ENCODE results near the gene TM9SF1. TPM values are rescaled to one million over a fixed set of nuclear protein-coding genes. Genes with fewer than 3 reads are reported as not detected.
A peak's percentile ranks its signal among the peaks of the same experiment; 100 is the strongest.

The TM9SF1 gene
- total and polyA plus RNA-seq, 9 of the 15 experiments (the other 6 are each of a cell fraction or from before 2014, with no cell fraction given), result 5.3 to 20.3 (median 11.8) TPM

DNA sequence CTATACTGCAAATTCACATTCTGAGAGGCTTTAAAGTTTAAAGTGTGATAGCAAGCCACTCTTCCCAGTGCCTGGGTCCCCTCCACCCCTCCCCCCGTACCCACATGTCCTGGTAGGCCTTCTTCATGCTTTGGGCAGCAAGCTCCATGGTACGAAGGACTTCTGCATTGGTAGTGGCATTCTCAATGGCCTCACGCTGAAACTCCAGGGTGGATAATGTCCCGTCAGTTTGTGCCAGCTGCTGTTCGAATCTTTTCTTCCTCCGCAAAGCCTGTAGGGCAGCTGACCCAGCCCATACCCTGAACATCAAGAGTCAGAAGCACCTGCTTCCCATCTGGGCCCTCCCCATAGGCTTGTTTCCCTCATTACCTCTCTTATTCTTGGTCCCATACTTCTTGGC, 16.1 kb upstream of the TM9SF1 start:
- DNase-seq (ENCODE audit: extremely low read depth in 1 of 4, low spot score in 3 of 4) (no peak), ATAC-seq (no peak), FAIRE-seq (no peak)
- Histone ChIP-seq H3K27ac (ENCODE audit: extremely low read depth, low read depth, low read length) (no peak overlapping the region), H3K9me3 (replicated peaks; ENCODE audit: control insufficient read depth, insufficient read depth, low read depth, low read length) (no peaks in the 10 kb centered on the region), H3K4me2 (ENCODE audit: insufficient read depth, low read length) (no peak overlapping the region), H4K20me1 (replicated peaks; ENCODE audit: control insufficient read depth, insufficient read depth, low read length) (no peaks in the 10 kb centered on the region), H3K36me3 (ENCODE audit: control insufficient read depth, insufficient read depth, low read length) (peaks cover 55% of the 10 kb centered on the region; the same call in 2 of the 3 replicates), H2AFZ (ENCODE audit: low read depth, low read length) (no peak overlapping the region), H3K9me1 (ENCODE audit: control insufficient read depth, insufficient read depth, low read length) (no peaks in the 10 kb centered on the region), H3K4me1 (replicated peaks in 1 of 2; ENCODE audit: control insufficient read depth in 2 of 2, insufficient read depth in 2 of 2, low read length in 2 of 2) (peaks cover 12 to 23% of the 10 kb centered on the region in 2 experiments), H3K79me2 (ENCODE audit: control insufficient read depth, insufficient read depth, low read length) (peaks cover 26% of the 10 kb centered on the region), H3K9ac (ENCODE audit: insufficient read depth in 1 of 2, low read depth in 2 of 2, low read length in 2 of 2) (0 out of 4 replicates have a peak overlapping the region, but pooled peaks of 1 of the 2 experiments have one; percentile 9), H3K27me3 (ENCODE audit: control insufficient read depth in 2 of 2, insufficient read depth in 2 of 2, low read length in 2 of 2) (no peaks in the 10 kb centered on the region), H3K4me3 (no peak overlapping the region)
- CTCF ChIA-PET (ENCODE audit: low intra/inter-chr PET ratio), result no interaction called here
- BruUV-seq (replicated peaks), result no TSS peak
- in situ Hi-C loops (cut with MboI) (no loop called here), intact Hi-C loops (cut with micrococcal nuclease) (no loop called here)
- WGBS (ENCODE audit: insufficient coverage, low coverage, missing lambda C conversion rate), result 93% methylated on average over 6 of the region's 6 CpGs
- TF ChIP-seq ZNF707 (CRISPR knock-in tag; conservative IDR thresholded peaks at IDR 0.05), result no peak
- POLR2A ChIA-PET, result interaction anchor here (1.1 to 1.3 kb wide), 2 partner anchors 16 to 22 kb away, joined by 3 to 4 read pairs; no protein-coding TSS in a partner anchor

DNA sequence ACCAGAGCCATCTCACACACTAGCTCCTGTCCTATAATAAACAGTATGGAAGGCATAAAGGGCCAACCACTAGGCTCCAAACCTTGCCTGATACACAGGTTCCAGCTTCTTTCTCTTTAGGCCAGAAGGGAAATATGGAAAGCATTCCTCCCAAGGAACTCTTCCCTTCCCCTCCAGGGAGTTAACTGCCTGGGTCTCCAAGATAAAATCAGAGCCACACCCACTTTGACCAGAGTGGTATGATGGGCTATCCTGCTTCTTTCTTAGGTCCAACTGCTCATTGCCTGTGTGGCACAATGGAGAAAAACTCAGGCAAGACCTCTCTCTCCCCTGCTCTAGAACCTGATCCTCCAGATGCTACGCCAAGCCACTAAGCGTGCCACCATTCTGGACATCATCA, 12.4 kb upstream of the TM9SF1 start:
- H3K79me2 ChIP-seq (ENCODE audit: control insufficient read depth, insufficient read depth, low read length), result peaks cover 12% of the 10 kb centered on the region
- ChIA-PET CTCF (ENCODE audit: low intra/inter-chr PET ratio) (no interaction called here), POLR2A (interaction anchor here (0.6 to 4.0 kb wide), 4 partner anchors 12 to 123 kb away, joined by 3 to 19 read pairs (median 4); partner anchors contain the start of genes CIDEB and TM9SF1)
- TF ChIP-seq FUS (optimal IDR thresholded peaks at IDR 0.05; ENCODE audit: low read depth, low read length) (no peak), ZNF436 (CRISPR knock-in tag; IDR thresholded peaks at IDR 0.05) (no peak), KLF13 (tag; IDR thresholded peaks at IDR 0.05; ENCODE audit: borderline replicate concordance, low read depth) (peak; percentile 71; the same call in 1 of the 2 replicates), ZNF212 (CRISPR knock-in tag; IDR thresholded peaks at IDR 0.05) (no peak), CEBPG (CRISPR knock-in tag; IDR thresholded peaks at IDR 0.05) (no peak), CEBPG (tag; conservative IDR thresholded peaks at IDR 0.05 in 1 of 2, IDR thresholded peaks at IDR 0.05 in 1 of 2) (no peak), ZNF551 (CRISPR knock-in tag; IDR thresholded peaks at IDR 0.05) (no peak)
- TF ChIP-seq, protein P1, sequence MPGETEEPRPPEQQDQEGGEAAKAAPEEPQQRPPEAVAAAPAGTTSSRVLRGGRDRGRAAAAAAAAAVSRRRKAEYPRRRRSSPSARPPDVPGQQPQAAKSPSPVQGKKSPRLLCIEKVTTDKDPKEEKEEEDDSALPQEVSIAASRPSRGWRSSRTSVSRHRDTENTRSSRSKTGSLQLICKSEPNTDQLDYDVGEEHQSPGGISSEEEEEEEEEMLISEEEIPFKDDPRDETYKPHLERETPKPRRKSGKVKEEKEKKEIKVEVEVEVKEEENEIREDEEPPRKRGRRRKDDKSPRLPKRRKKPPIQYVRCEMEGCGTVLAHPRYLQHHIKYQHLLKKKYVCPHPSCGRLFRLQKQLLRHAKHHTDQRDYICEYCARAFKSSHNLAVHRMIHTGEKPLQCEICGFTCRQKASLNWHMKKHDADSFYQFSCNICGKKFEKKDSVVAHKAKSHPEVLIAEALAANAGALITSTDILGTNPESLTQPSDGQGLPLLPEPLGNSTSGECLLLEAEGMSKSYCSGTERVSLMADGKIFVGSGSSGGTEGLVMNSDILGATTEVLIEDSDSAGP (CRISPR knock-in tag; IDR thresholded peaks at IDR 0.05), result no peak
- TF ChIP-seq, protein P2, sequence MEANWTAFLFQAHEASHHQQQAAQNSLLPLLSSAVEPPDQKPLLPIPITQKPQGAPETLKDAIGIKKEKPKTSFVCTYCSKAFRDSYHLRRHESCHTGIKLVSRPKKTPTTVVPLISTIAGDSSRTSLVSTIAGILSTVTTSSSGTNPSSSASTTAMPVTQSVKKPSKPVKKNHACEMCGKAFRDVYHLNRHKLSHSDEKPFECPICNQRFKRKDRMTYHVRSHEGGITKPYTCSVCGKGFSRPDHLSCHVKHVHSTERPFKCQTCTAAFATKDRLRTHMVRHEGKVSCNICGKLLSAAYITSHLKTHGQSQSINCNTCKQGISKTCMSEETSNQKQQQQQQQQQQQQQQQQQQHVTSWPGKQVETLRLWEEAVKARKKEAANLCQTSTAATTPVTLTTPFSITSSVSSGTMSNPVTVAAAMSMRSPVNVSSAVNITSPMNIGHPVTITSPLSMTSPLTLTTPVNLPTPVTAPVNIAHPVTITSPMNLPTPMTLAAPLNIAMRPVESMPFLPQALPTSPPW (CRISPR knock-in tag; IDR thresholded peaks at IDR 0.05), result no peak
- TF ChIP-seq, protein P3, sequence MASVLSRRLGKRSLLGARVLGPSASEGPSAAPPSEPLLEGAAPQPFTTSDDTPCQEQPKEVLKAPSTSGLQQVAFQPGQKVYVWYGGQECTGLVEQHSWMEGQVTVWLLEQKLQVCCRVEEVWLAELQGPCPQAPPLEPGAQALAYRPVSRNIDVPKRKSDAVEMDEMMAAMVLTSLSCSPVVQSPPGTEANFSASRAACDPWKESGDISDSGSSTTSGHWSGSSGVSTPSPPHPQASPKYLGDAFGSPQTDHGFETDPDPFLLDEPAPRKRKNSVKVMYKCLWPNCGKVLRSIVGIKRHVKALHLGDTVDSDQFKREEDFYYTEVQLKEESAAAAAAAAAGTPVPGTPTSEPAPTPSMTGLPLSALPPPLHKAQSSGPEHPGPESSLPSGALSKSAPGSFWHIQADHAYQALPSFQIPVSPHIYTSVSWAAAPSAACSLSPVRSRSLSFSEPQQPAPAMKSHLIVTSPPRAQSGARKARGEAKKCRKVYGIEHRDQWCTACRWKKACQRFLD (CRISPR knock-in tag; IDR thresholded peaks at IDR 0.05), result no peak
- in situ Hi-C loops (cut with MboI), result no loop called here
- BruUV-seq (replicated peaks), result no TSS peak
- H3K4me2 ChIP-seq (ENCODE audit: insufficient read depth, low read length), result peak overlapping the region; percentile 46
- H3K4me3 ChIP-seq, result no peak overlapping the region
- no peaks in the 10 kb centered on the region for H3K9me1 ChIP-seq (ENCODE audit: control insufficient read depth, insufficient read depth, low read length)
- H3K36me3 ChIP-seq (ENCODE audit: control insufficient read depth, insufficient read depth, low read length), result peaks cover 65% of the 10 kb centered on the region; the same call in 2 of the 3 replicates
- H3K27ac ChIP-seq (ENCODE audit: extremely low read depth, low read depth, low read length), result peak overlapping the region; percentile 11; the same call in 1 of the 3 replicates
- H4K20me1 ChIP-seq (replicated peaks; ENCODE audit: control insufficient read depth, insufficient read depth, low read length), result no peaks in the 10 kb centered on the region; the same call in 1 of the 2 replicates
- H2AFZ ChIP-seq (ENCODE audit: low read depth, low read length), result no peak overlapping the region
- FAIRE-seq (peak; percentile 46), ATAC-seq (peak; percentile 63; the same call in 2 of the 3 replicates), DNase-seq (ENCODE audit: extremely low read depth in 1 of 4, low spot score in 3 of 4) (no peak)
- no peaks in the 10 kb centered on the region for H3K27me3 ChIP-seq (ENCODE audit: control insufficient read depth in 2 of 2, insufficient read depth in 2 of 2, low read length in 2 of 2)
- H3K4me1 ChIP-seq (replicated peaks in 1 of 2; ENCODE audit: control insufficient read depth in 2 of 2, insufficient read depth in 2 of 2, low read length in 2 of 2), result peaks cover 8 to 13% of the 10 kb centered on the region in 2 experiments; a peak in 4 of 5 replicates
- H3K9me3 ChIP-seq (replicated peaks; ENCODE audit: control insufficient read depth, insufficient read depth, low read depth, low read length), result no peaks in the 10 kb centered on the region
- no CpG with 5 or more reads among the region's 2 CpGs for WGBS (ENCODE audit: insufficient coverage, low coverage, missing lambda C conversion rate)
- peak overlapping the region in 1 of 2 experiments; percentile 41; a peak in 2 of 4 replicates for H3K9ac ChIP-seq (ENCODE audit: insufficient read depth in 1 of 2, low read depth in 2 of 2, low read length in 2 of 2)
- intact Hi-C loops (cut with micrococcal nuclease), result no loop called here
